ENCODE measurements around the gene GPC6.

DNA sequence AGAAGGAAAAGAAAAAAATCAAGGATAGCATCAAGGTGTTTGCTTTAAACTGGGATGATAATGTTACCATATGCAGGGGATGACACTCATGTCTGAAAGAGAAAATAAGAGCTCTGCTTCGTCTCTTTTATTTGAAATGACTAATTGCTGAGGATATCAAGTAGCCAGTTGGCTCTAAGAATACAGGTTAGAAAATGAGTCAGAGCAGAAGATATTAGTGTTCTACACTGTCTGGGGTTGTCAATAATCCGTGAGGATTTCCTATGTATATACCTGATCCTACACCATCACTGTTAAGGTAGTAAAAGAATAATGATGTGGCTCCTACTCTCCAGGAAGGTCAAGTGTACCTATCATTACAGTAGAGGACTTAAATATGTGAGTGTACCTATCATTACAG is 562.5 kb downstream of the GPC6 start:
- TF ChIP-seq, protein P1, sequence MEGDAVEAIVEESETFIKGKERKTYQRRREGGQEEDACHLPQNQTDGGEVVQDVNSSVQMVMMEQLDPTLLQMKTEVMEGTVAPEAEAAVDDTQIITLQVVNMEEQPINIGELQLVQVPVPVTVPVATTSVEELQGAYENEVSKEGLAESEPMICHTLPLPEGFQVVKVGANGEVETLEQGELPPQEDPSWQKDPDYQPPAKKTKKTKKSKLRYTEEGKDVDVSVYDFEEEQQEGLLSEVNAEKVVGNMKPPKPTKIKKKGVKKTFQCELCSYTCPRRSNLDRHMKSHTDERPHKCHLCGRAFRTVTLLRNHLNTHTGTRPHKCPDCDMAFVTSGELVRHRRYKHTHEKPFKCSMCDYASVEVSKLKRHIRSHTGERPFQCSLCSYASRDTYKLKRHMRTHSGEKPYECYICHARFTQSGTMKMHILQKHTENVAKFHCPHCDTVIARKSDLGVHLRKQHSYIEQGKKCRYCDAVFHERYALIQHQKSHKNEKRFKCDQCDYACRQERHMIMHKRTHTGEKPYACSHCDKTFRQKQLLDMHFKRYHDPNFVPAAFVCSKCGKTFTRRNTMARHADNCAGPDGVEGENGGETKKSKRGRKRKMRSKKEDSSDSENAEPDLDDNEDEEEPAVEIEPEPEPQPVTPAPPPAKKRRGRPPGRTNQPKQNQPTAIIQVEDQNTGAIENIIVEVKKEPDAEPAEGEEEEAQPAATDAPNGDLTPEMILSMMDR (IDR thresholded peaks at IDR 0.05): no peak
- TF ChIP-seq POLR2AphosphoS5 (IDR thresholded peaks at IDR 0.05; ENCODE audit: insufficient read depth in 1 of 2, low read depth in 1 of 2): no peak

All from vagina (tissue), 2 donors.